ENCODE measurements around the gene ANKRD63. TPM values are rescaled to one million over a fixed set of nuclear protein-coding genes. Genes with fewer than 3 reads are reported as not detected.
A peak's percentile ranks its signal among the peaks of the same experiment; 100 is the strongest.

The ANKRD63 gene
- polyA plus RNA-seq, 1 donor (not counting 4 experiments of a cell fraction or from before 2014, with no cell fraction given), result not detected

DNA sequence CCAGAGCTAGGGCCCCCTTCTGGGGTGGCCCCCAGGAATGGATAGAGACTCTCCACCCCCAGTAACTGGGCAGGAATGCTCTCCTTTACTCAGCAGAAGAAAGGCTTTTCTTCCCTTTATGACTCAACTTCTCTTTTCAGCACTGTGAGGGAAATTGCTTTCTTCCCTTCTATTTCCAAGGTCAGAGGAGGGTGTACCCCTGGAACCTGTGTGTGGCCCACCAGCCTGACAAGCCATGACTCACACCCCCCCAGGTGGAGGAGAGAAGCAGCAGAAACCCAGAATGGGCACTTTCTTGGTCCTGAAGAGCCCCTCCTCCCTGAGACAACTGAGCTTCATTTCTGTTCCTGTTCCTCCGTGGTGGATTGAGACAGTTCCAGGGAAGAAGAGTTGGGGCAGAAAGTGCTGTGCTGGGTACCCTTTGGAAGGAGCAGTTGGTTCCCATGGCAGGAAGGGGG, 2.7 kb upstream of the ANKRD63 start:
- dilution Hi-C loops (cut with MboI; ENCODE audit: extremely low pct_ligation_motif_present, low sequenced_read_pairs), result no loop called here
- Histone ChIP-seq H3K27me3 (ENCODE audit: control insufficient read depth, extremely low read depth, insufficient read depth, low read length) (peaks cover 51% of the 10 kb centered on the region), H3K27ac (ENCODE audit: control insufficient read depth, insufficient read depth, low read length) (no peak overlapping the region), H3K36me3 (ENCODE audit: control insufficient read depth in 2 of 2, extremely low read depth in 1 of 2, insufficient read depth in 2 of 2, low read length in 2 of 2) (no peaks in the 10 kb centered on the region), H3K9me3 (ENCODE audit: control insufficient read depth, low read depth, low read length) (no peaks in the 10 kb centered on the region), H3K4me3 (ENCODE audit: control insufficient read depth in 2 of 3, extremely low read depth in 1 of 3, insufficient read depth in 2 of 3, low read depth in 1 of 3, low read length in 3 of 3) (no peak overlapping the region), H3K9ac (ENCODE audit: control insufficient read depth, extremely low read depth, insufficient read depth, low read length) (no peak overlapping the region), H3K4me1 (ENCODE audit: control insufficient read depth, extremely low read depth, insufficient read depth, low read length) (peaks cover 14% of the 10 kb centered on the region), H4K20me1 (ENCODE audit: control insufficient read depth, extremely low read depth, insufficient read depth, low read length) (no peaks in the 10 kb centered on the region), H2AFZ (ENCODE audit: control insufficient read depth, low read length) (no peak overlapping the region), H3K9me1 (ENCODE audit: control insufficient read depth, extremely low read depth, insufficient read depth, low read length) (no peaks in the 10 kb centered on the region), H3K4me2 (ENCODE audit: control insufficient read depth, extremely low read depth, insufficient read depth, low read depth, low read length) (peak overlapping the region; percentile 32), H3K79me2 (ENCODE audit: control insufficient read depth, insufficient read depth, low read length) (no peaks in the 10 kb centered on the region)
- TF ChIP-seq, protein P1, sequence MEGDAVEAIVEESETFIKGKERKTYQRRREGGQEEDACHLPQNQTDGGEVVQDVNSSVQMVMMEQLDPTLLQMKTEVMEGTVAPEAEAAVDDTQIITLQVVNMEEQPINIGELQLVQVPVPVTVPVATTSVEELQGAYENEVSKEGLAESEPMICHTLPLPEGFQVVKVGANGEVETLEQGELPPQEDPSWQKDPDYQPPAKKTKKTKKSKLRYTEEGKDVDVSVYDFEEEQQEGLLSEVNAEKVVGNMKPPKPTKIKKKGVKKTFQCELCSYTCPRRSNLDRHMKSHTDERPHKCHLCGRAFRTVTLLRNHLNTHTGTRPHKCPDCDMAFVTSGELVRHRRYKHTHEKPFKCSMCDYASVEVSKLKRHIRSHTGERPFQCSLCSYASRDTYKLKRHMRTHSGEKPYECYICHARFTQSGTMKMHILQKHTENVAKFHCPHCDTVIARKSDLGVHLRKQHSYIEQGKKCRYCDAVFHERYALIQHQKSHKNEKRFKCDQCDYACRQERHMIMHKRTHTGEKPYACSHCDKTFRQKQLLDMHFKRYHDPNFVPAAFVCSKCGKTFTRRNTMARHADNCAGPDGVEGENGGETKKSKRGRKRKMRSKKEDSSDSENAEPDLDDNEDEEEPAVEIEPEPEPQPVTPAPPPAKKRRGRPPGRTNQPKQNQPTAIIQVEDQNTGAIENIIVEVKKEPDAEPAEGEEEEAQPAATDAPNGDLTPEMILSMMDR (optimal IDR thresholded peaks at IDR 0.05 in 1 of 3, IDR thresholded peaks at IDR 0.05 in 1 of 3, conservative IDR thresholded peaks at IDR 0.05 in 1 of 3; ENCODE audit: extremely low read depth in 1 of 3, insufficient read depth in 2 of 3, low read length in 3 of 3), result no peak
- no peak for TF ChIP-seq EZH2 (IDR thresholded peaks at IDR 0.05; ENCODE audit: low read length)
- FAIRE-seq (peak; percentile 44), DNase-seq (ENCODE audit: low read depth, low spot score) (no peak)

- no peak overlapping the region for H3K4me3 ChIP-seq (ENCODE audit: control insufficient read depth in 2 of 3, extremely low read depth in 1 of 3, insufficient read depth in 2 of 3, low read depth in 1 of 3, low read length in 3 of 3)
- dilution Hi-C loops (cut with MboI; ENCODE audit: extremely low pct_ligation_motif_present, low sequenced_read_pairs), result no loop called here
- H3K79me2 ChIP-seq (ENCODE audit: control insufficient read depth, insufficient read depth, low read length), result no peaks in the 10 kb centered on the region
- no peak overlapping the region for H3K4me2 ChIP-seq (ENCODE audit: control insufficient read depth, extremely low read depth, insufficient read depth, low read depth, low read length)
- peaks cover 14% of the 10 kb centered on the region for H3K4me1 ChIP-seq (ENCODE audit: control insufficient read depth, extremely low read depth, insufficient read depth, low read length)
- no peak overlapping the region for H2AFZ ChIP-seq (ENCODE audit: control insufficient read depth, low read length)
- no peak overlapping the region for H3K27ac ChIP-seq (ENCODE audit: control insufficient read depth, insufficient read depth, low read length)
- peaks cover 51% of the 10 kb centered on the region for H3K27me3 ChIP-seq (ENCODE audit: control insufficient read depth, extremely low read depth, insufficient read depth, low read length)
- H3K9ac ChIP-seq (ENCODE audit: control insufficient read depth, extremely low read depth, insufficient read depth, low read length), result no peak overlapping the region
- H3K9me3 ChIP-seq (ENCODE audit: control insufficient read depth, low read depth, low read length), result no peaks in the 10 kb centered on the region
- TF ChIP-seq, protein P1 (optimal IDR thresholded peaks at IDR 0.05 in 1 of 3, IDR thresholded peaks at IDR 0.05 in 1 of 3, conservative IDR thresholded peaks at IDR 0.05 in 1 of 3; ENCODE audit: extremely low read depth in 1 of 3, insufficient read depth in 2 of 3, low read length in 3 of 3), result no peak
- no peak for TF ChIP-seq EZH2 (IDR thresholded peaks at IDR 0.05; ENCODE audit: low read length)
- H3K36me3 ChIP-seq (ENCODE audit: control insufficient read depth in 2 of 2, extremely low read depth in 1 of 2, insufficient read depth in 2 of 2, low read length in 2 of 2), result no peaks in the 10 kb centered on the region
- H4K20me1 ChIP-seq (ENCODE audit: control insufficient read depth, extremely low read depth, insufficient read depth, low read length), result no peaks in the 10 kb centered on the region
- H3K9me1 ChIP-seq (ENCODE audit: control insufficient read depth, extremely low read depth, insufficient read depth, low read length), result no peaks in the 10 kb centered on the region
- FAIRE-seq (no peak), DNase-seq (ENCODE audit: low read depth, low spot score) (no peak)
Measured at GRCh38 chr15:40285151-40285550, 2.3 kb upstream of the ANKRD63 start.

Data from keratinocyte (primary cell).